Mesenchymal stem cell (in vitro differentiated cells and primary cell): ENCODE data around the gene SLC25A25.

ENCODE experiments used
- DNase-seq: peaks from one replicate; pipeline ENCODE4 v3.0.0-alpha.2; 2013
- H2AFZ ChIP-seq: one replicate; pipeline ENCODE4 v1.6.1; 2013; ENCODE audit warnings: low read depth, mild to moderate bottlenecking, control low read depth, inconsistent platforms, low read length, moderate library complexity
- H2AK5ac ChIP-seq: 2 replicates; pipeline ENCODE4 v1.6.1; 2013; ENCODE audit warnings: low read length, moderate library complexity, mild to moderate bottlenecking, inconsistent platforms; ENCODE audit not compliant: severe bottlenecking
- H2BK120ac ChIP-seq: one replicate; pipeline ENCODE4 v1.6.1; 2013; ENCODE audit warnings: low read depth, mild to moderate bottlenecking, inconsistent platforms, low read length, moderate library complexity
- H2BK12ac ChIP-seq, 2 experiments: one replicate each; pipeline ENCODE4 v1.6.1; 2013; ENCODE audit warnings: inconsistent platforms in 2 of 2, low read length in 2 of 2, mild to moderate bottlenecking in 2 of 2, moderate library complexity in 2 of 2, control low read depth in 1 of 2
- H2BK15ac ChIP-seq: one replicate; pipeline ENCODE4 v1.6.1; 2013; ENCODE audit warnings: mild to moderate bottlenecking, low read depth, inconsistent platforms; ENCODE audit not compliant: poor library complexity, severe bottlenecking
- H2BK5ac ChIP-seq: 2 replicates; pipeline ENCODE4 v1.6.1; 2013; ENCODE audit warnings: low read depth, mild to moderate bottlenecking, low read length, control low read depth, inconsistent platforms; ENCODE audit not compliant: poor library complexity, severe bottlenecking
- H3K14ac ChIP-seq, 2 experiments: one replicate each; pipeline ENCODE4 v1.6.1; 2013; ENCODE audit warnings: inconsistent platforms in 2 of 2, low read length in 2 of 2, control low read depth in 1 of 2, mild to moderate bottlenecking in 1 of 2, moderate library complexity in 1 of 2
- H3K18ac ChIP-seq, 2 experiments: one replicate each; pipeline ENCODE4 v1.6.1; 2013; ENCODE audit warnings: inconsistent platforms in 2 of 2, low read length in 2 of 2, control low read depth in 1 of 2, low read depth in 1 of 2, mild to moderate bottlenecking in 1 of 2
- H3K23ac ChIP-seq, 2 experiments: one replicate each; pipeline ENCODE4 v1.6.1; 2013; ENCODE audit warnings: inconsistent platforms in 2 of 2, low read length in 2 of 2, mild to moderate bottlenecking in 2 of 2, moderate library complexity in 2 of 2, control low read depth in 1 of 2
- H3K27ac ChIP-seq: 2 replicates; pipeline ENCODE4 v1.5.1; 2013; ENCODE audit warnings: mild to moderate bottlenecking, moderate library complexity, low read length, control low read depth, inconsistent platforms; ENCODE audit not compliant: poor library complexity, severe bottlenecking
- H3K27me3 ChIP-seq, 2 experiments: 2 replicates each; pipeline versions ENCODE4 v1.6.1 to v1.7.0; 2013; ENCODE audit warnings: low read length in 2 of 2, mild to moderate bottlenecking in 2 of 2, moderate library complexity in 2 of 2, control low read depth in 1 of 2, inconsistent platforms in 1 of 2; ENCODE audit not compliant: control insufficient read depth in 1 of 2, insufficient read depth in 1 of 2
- H3K36me3 ChIP-seq, 2 experiments: 2 replicates each; pipeline versions ENCODE4 v1.6.1 to v1.7.0; 2013; ENCODE audit warnings: low read length in 2 of 2, control low read depth in 1 of 2, inconsistent platforms in 1 of 2, low read depth in 1 of 2, mild to moderate bottlenecking in 1 of 2; ENCODE audit not compliant: insufficient read depth in 2 of 2, control insufficient read depth in 1 of 2
- H3K4ac ChIP-seq, 2 experiments: one replicate each; pipeline ENCODE4 v1.6.1; 2013; ENCODE audit warnings: inconsistent platforms in 2 of 2, low read length in 2 of 2, mild to moderate bottlenecking in 2 of 2, moderate library complexity in 2 of 2, control low read depth in 1 of 2, low read depth in 1 of 2
- H3K4me1 ChIP-seq: 2 replicates; pipeline ENCODE4 v1.6.1; 2013; ENCODE audit warnings: low read depth, low read length, control low read depth; ENCODE audit not compliant: control insufficient read depth, insufficient read depth
- H3K4me2 ChIP-seq: 2 replicates; pipeline ENCODE4 v1.6.1; 2013; ENCODE audit warnings: low read length, mild to moderate bottlenecking, inconsistent platforms; ENCODE audit not compliant: poor library complexity, severe bottlenecking
- H3K4me3 ChIP-seq, 2 experiments: 2 replicates each; pipeline versions ENCODE4 v1.5.1 to v1.7.0; 2013; ENCODE audit warnings: low read length in 2 of 2, mild to moderate bottlenecking in 2 of 2, control low read depth in 1 of 2, low read depth in 1 of 2; ENCODE audit not compliant: insufficient read depth in 1 of 2
- H3K79me1 ChIP-seq: replicated peaks from 2 replicates; pipeline ENCODE4 v1.6.1; 2013; ENCODE audit warnings: mild to moderate bottlenecking, control low read depth, low read length, inconsistent platforms; ENCODE audit not compliant: poor library complexity, severe bottlenecking
- H3K9ac ChIP-seq: 2 replicates; pipeline ENCODE4 v1.7.0; 2013; ENCODE audit warnings: mild to moderate bottlenecking, low read length, moderate library complexity
- H3K9me3 ChIP-seq: 2 replicates; pipeline ENCODE4 v1.7.0; 2013; ENCODE audit warnings: mild to moderate bottlenecking, low read length; ENCODE audit not compliant: control insufficient read depth
- H4K8ac ChIP-seq: one replicate; pipeline ENCODE4 v1.6.1; 2013; ENCODE audit warnings: inconsistent platforms, mild to moderate bottlenecking, low read length, moderate library complexity
- H4K91ac ChIP-seq: one replicate; pipeline ENCODE4 v1.6.1; 2013; ENCODE audit warnings: mild to moderate bottlenecking, low read length, inconsistent platforms
- WGBS: methylation state at CpG from one replicate; pipeline ENCODE4 v1.1.7; 2013; ENCODE audit warnings: mixed read lengths; 5-methylcytosine and 5-hydroxymethylcytosine counted together

Gene SLC25A25

GRCh38 chr9:128149001-128149701, 81.1 kb downstream of the SLC25A25 start, which contains the start of gene LCN2:
Gene LCN2 (plus strand): TSS chr9:128149453. CDS start chr9:128149526, 73 bp downstream.
- DNase-seq = no peak
- no peak within 1 kb of the TSS for H3K14ac ChIP-seq
- H3K27me3 ChIP-seq = peaks cover 0 to 25% of the 10 kb centered on the region in 2 experiments
- no peak within 1 kb of the TSS for H2AFZ ChIP-seq
- 88% methylated on average over 9 of the region's 9 CpGs for WGBS
- peak within 1 kb of the TSS; percentile 12 for H2BK15ac ChIP-seq
- no peak within 1 kb of the TSS for H2BK5ac ChIP-seq
- no peak within 1 kb of the TSS for H3K4ac ChIP-seq
- H3K9ac ChIP-seq = no peak within 1 kb of the TSS
- H3K4me2 ChIP-seq = no peak within 1 kb of the TSS
- no peak within 1 kb of the TSS for H3K18ac ChIP-seq
- H3K79me1 ChIP-seq = no peaks in the 10 kb centered on the region
- no peak within 1 kb of the TSS for H3K27ac ChIP-seq
- no peak within 1 kb of the TSS for H3K4me3 ChIP-seq
- H3K9me3 ChIP-seq = no peaks in the 10 kb centered on the region
- H2BK12ac ChIP-seq = no peak within 1 kb of the TSS
- H2BK120ac ChIP-seq = no peak within 1 kb of the TSS
- no peak within 1 kb of the TSS for H3K23ac ChIP-seq
- no peak within 1 kb of the TSS for H4K8ac ChIP-seq
- H3K4me1 ChIP-seq = peaks cover 8% of the 10 kb centered on the region
- H3K36me3 ChIP-seq = no peaks in the 10 kb centered on the region
- H2AK5ac ChIP-seq = no peak within 1 kb of the TSS
- H4K91ac ChIP-seq = no peak within 1 kb of the TSS

GRCh38 chr9:128149951-128150593, 82.0 kb downstream of the SLC25A25 start:
- Histone ChIP-seq H3K4me2 (no peak overlapping the region), H3K27ac (no peak overlapping the region), H3K4ac (no peak overlapping the region), H2BK5ac (no peak overlapping the region), H3K27me3 (peaks cover 0 to 22% of the 10 kb centered on the region in 2 experiments), H2BK120ac (no peak overlapping the region), H4K91ac (no peak overlapping the region), H2BK12ac (no peak overlapping the region), H3K23ac (no peak overlapping the region), H2BK15ac (no peak overlapping the region), H2AFZ (no peak overlapping the region), H2AK5ac (no peak overlapping the region), H3K9me3 (no peaks in the 10 kb centered on the region), H3K36me3 (no peaks in the 10 kb centered on the region), H3K4me3 (no peak overlapping the region), H3K14ac (no peak overlapping the region), H3K4me1 (peaks cover 8% of the 10 kb centered on the region), H3K79me1 (no peaks in the 10 kb centered on the region), H3K18ac (no peak overlapping the region), H4K8ac (no peak overlapping the region), H3K9ac (no peak overlapping the region)
- WGBS = 84% methylated on average over 10 of the region's 11 CpGs
- no peak for DNase-seq

DNA sequence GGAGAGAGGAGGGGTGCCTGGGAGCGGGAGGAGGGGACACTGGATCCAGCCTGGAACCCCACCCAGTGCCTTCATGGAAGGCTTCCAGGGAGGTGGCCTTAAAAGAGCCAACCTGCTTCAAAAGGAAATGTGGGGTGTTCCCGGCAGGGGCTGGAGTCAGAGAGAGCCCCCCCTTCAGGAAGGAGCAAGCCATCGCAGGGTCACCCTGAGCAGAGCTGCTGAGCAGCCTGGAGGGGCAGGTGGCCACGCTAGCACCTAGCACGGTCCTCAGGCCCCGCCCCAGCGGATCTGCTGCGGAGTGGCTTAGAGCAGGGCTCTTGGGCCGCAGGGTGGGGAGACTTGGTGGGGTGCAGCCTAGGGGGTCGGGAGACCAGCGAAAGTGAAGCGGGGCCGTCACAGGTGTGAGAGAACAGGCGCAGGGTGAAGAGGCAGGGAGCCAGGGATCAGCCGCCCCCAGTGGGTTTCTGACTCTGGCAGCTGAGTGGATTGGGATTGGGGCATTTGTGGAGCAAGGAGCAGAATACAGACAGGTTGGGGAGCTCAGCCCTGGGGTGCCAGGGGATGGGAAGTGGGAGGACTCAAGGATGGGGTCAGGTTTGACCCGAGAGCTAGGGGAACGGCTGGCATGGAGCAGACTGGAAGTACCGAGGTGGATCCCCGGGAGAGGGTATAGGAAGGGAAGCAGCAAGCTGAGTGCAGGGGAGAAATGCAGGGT, 82.7 kb downstream of the SLC25A25 start:
- H2BK15ac ChIP-seq = no peak overlapping the region
- H3K4me2 ChIP-seq = no peak overlapping the region
- no peak overlapping the region for H3K14ac ChIP-seq
- no peak overlapping the region for H4K91ac ChIP-seq
- H4K8ac ChIP-seq = no peak overlapping the region
- H3K9me3 ChIP-seq = no peaks in the 10 kb centered on the region
- H3K4me3 ChIP-seq = no peak overlapping the region
- peaks cover 0 to 22% of the 10 kb centered on the region in 2 experiments for H3K27me3 ChIP-seq
- no peak overlapping the region for H3K23ac ChIP-seq
- H2AFZ ChIP-seq = no peak overlapping the region
- no peak overlapping the region for H3K27ac ChIP-seq
- no peak for DNase-seq
- H2AK5ac ChIP-seq = no peak overlapping the region
- WGBS = 61% methylated on average over 19 of the region's 19 CpGs
- no peak overlapping the region for H3K9ac ChIP-seq
- H3K18ac ChIP-seq = no peak overlapping the region
- no peak overlapping the region for H3K4ac ChIP-seq
- peaks cover 8% of the 10 kb centered on the region for H3K4me1 ChIP-seq
- no peak overlapping the region for H2BK5ac ChIP-seq
- H2BK12ac ChIP-seq = no peak overlapping the region
- no peaks in the 10 kb centered on the region for H3K36me3 ChIP-seq
- no peak overlapping the region for H2BK120ac ChIP-seq
- no peaks in the 10 kb centered on the region for H3K79me1 ChIP-seq
